ENCODE measurements around the gene CHRM5. TPM values are rescaled to one million over a fixed set of nuclear protein-coding genes. Genes with fewer than 3 reads are reported as not detected.

The CHRM5 gene
- total and polyA plus RNA-seq, 2 of the 8 experiments (the other 6 are each of a cell fraction or from before 2014, with no cell fraction given) = not detected

- Histone ChIP-seq H3K36me3 (ENCODE audit: control insufficient read depth in 2 of 4, insufficient read depth in 4 of 4, low read length in 3 of 4) (no peaks in the 10 kb centered on the region), H3K56ac (replicated peaks; ENCODE audit: insufficient read length, low read depth, low read length) (no peak overlapping the region), H2AK5ac (ENCODE audit: low read depth, low read length) (no peak overlapping the region), H2BK15ac (ENCODE audit: low read length) (no peak overlapping the region), H3K9me3 (ENCODE audit: insufficient read depth in 2 of 2, low read depth in 1 of 2, low read length in 1 of 2) (peaks cover 2 to 3% of the 10 kb centered on the region in 2 experiments; a peak in 2 of 4 replicates), H3K23me2 (ENCODE audit: low read depth, low read length) (no peaks in the 10 kb centered on the region), H4K8ac (ENCODE audit: extremely low read depth, insufficient read depth, low read length) (no peak overlapping the region), H3K4me2 (ENCODE audit: insufficient read depth in 1 of 2, low read depth in 2 of 2, low read length in 2 of 2) (no peak overlapping the region), H2BK12ac (ENCODE audit: low read depth, low read length) (no peak overlapping the region), H2AFZ (ENCODE audit: low read length) (no peak overlapping the region), H4K5ac (ENCODE audit: insufficient read length, low read depth, low read length) (no peak overlapping the region), H3K9ac (replicated peaks in 1 of 4; ENCODE audit: extremely low read depth in 1 of 4, low read depth in 3 of 4, low read length in 3 of 4) (no peak overlapping the region), H3K79me1 (ENCODE audit: low read depth, low read length) (no peaks in the 10 kb centered on the region), H4K91ac (replicated peaks; ENCODE audit: insufficient read length, low read length) (no peak overlapping the region), H3K27me3 (replicated peaks in 1 of 4; ENCODE audit: control insufficient read depth in 3 of 4, extremely low read depth in 1 of 4, insufficient read depth in 3 of 4, low read length in 3 of 4) (no peaks in the 10 kb centered on the region), H3K79me2 (ENCODE audit: control insufficient read depth in 1 of 2, insufficient read depth in 2 of 2, low read length in 2 of 2) (peaks cover 0 to 19% of the 10 kb centered on the region in 2 experiments; a peak in 2 of 4 replicates), H3K14ac (ENCODE audit: insufficient read length) (no peak overlapping the region), H3K23ac (ENCODE audit: insufficient read length) (no peak overlapping the region), H3K4me1 (replicated peaks in 1 of 4; ENCODE audit: control insufficient read depth in 3 of 4, insufficient read depth in 4 of 4, low read length in 3 of 4) (no peaks in the 10 kb centered on the region), H2BK120ac (replicated peaks; ENCODE audit: low read depth, low read length) (no peak overlapping the region), H2BK20ac (ENCODE audit: low read length) (no peak overlapping the region), H3K18ac (ENCODE audit: extremely low read depth, low read length) (no peak overlapping the region), H3K27ac (ENCODE audit: low read depth, low read length) (no peak overlapping the region), H2BK5ac (ENCODE audit: low read depth, low read length) (no peak overlapping the region), H3K4ac (replicated peaks; ENCODE audit: insufficient read length, low read depth, low read length) (no peak overlapping the region), H4K20me1 (replicated peaks in 1 of 2; ENCODE audit: control insufficient read depth in 1 of 2, insufficient read depth in 2 of 2, low read length in 2 of 2) (no peaks in the 10 kb centered on the region), H3K4me3 (ENCODE audit: extremely low read depth in 1 of 4, insufficient read depth in 2 of 4, low read depth in 3 of 4, low read length in 4 of 4) (no peak overlapping the region)
- DNase-seq (ENCODE audit: low read depth in 1 of 2, low spot score in 2 of 2) (no peak), FAIRE-seq (no peak)
- ChIA-PET CTCF (ENCODE audit: partially characterized antibody) (interaction anchor here (0.6 kb wide), 1 partner anchor 725 kb away, joined by 3 read pairs; no protein-coding TSS in a partner anchor), POLR2A (ENCODE audit: partially characterized antibody) (no interaction called here)
- 84% methylated on average over 10 of the region's 10 CpGs; no CpG with 5 or more reads in 1 of the 2 experiments for WGBS, 2 experiments (ENCODE audit: extremely low coverage in 1 of 2, insufficient coverage in 1 of 2, insufficient read length in 1 of 2, insufficient replicate concordance in 2 of 2, low coverage in 1 of 2, low lambda C conversion rate in 2 of 2, missing lambda C conversion rate in 1 of 2)
- TF ChIP-seq CTCF (IDR thresholded peaks at IDR 0.05; ENCODE audit: control extremely low read depth in 1 of 3, insufficient read depth in 1 of 3, low read depth in 1 of 3, low read length in 3 of 3) = no peak
- no peak for TF ChIP-seq CBX5 (IDR thresholded peaks at IDR 0.05; ENCODE audit: low read depth, low read length)
- TF ChIP-seq TAF1 (IDR thresholded peaks at IDR 0.05; ENCODE audit: low read depth, low read length) = no peak
- no peak for TF ChIP-seq SP1 (IDR thresholded peaks at IDR 0.05; ENCODE audit: low read depth, low read length)
- TF ChIP-seq CEBPB (IDR thresholded peaks at IDR 0.05; ENCODE audit: low read depth, low read length) = no peak
- TF ChIP-seq PHF8 (conservative IDR thresholded peaks at IDR 0.05; ENCODE audit: low read depth, low read length) = no peak
- no peak for TF ChIP-seq SP4 (IDR thresholded peaks at IDR 0.05; ENCODE audit: low read length)
- TF ChIP-seq NRF1 (IDR thresholded peaks at IDR 0.05; ENCODE audit: low read depth, low read length) = no peak
- no peak for TF ChIP-seq SIN3A (conservative IDR thresholded peaks at IDR 0.05 in 1 of 2, IDR thresholded peaks at IDR 0.05 in 1 of 2; ENCODE audit: low read depth in 1 of 2, low read length in 2 of 2)
- TF ChIP-seq NANOG (IDR thresholded peaks at IDR 0.05; ENCODE audit: insufficient read depth, low read depth, low read length, poor library complexity, severe bottlenecking) = no peak
Observed at GRCh38 chr15:34031987-34032760, 63.9 kb downstream of the CHRM5 start.
